ENCODE results near the gene POC1A.

- TF ChIP-seq CTCF (IDR thresholded peaks at IDR 0.05) (no peak), EP300 (IDR thresholded peaks at IDR 0.05) (no peak)
These were observed 8.5 kb downstream of the POC1A start for GRCh38 chr3:52145736-52146110.

Measured in upper lobe of left lung (tissue), 4 donors.